K562 (cell line): ENCODE results near the gene MFSD6. TPM values are rescaled to one million over a fixed set of nuclear protein-coding genes. Genes with fewer than 3 reads are reported as not detected.
A peak's percentile ranks its signal among the peaks of the same experiment; 100 is the strongest.

Experiments used
- CEBPG ChIP-seq, 3 experiments: fragments of 200-800 bp in 1 of 3; sonication (Bioruptor generic) in 1 of 3; sonication (generic) in 1 of 3; formaldehyde crosslinking in 1 of 3; IDR thresholded peaks in 2 of 3; conservative IDR thresholded peaks in 1 of 3; 2 replicates each; pipeline versions ENCODE4 v1.6.1 to v1.8.0; 2016 to 2022; ENCODE audit warnings: missing compliant biosample characterization in 2 of 3, missing genetic modification characterization in 2 of 3, mild to moderate bottlenecking in 1 of 3, missing genetic modification reagents in 1 of 3
- FOXA1 ChIP-seq: fragments of 450-650 bp; IDR thresholded peaks from 2 replicates; pipeline ENCODE4 v1.6.1; 2016; ENCODE audit warnings: mild to moderate bottlenecking, borderline replicate concordance
- HIVEP1 ChIP-seq: fragments of 250-450 bp; sonication (Bioruptor Pico); IDR thresholded peaks from 2 replicates; pipeline ENCODE4 v1.4.0; 2020; ENCODE audit warnings: mild to moderate bottlenecking
- IFI16 ChIP-seq: fragments of 250-450 bp; sonication (Bioruptor Pico); IDR thresholded peaks from 2 replicates; pipeline ENCODE4 v2.1.2; 2022; ENCODE audit warnings: mild to moderate bottlenecking, inconsistent platforms
- KDM1A ChIP-seq, 2 experiments: fragments of 450-650 bp; IDR thresholded peaks; 2 replicates each; pipeline ENCODE4 v1.6.1; 2016; ENCODE audit warnings: mild to moderate bottlenecking in 2 of 2
- KDM5B ChIP-seq: fragments of 200-600 bp; sonication (generic); IDR thresholded peaks from 2 replicates; pipeline ENCODE4 v1.6.1; 2012; ENCODE audit warnings: low read depth, mild to moderate bottlenecking, moderate library complexity, low read length, control low read depth, inconsistent platforms; ENCODE audit not compliant: insufficient replicate concordance
- PTBP1 ChIP-seq: fragments of 200-400 bp; formaldehyde crosslinking; IDR thresholded peaks from 2 replicates; pipeline ENCODE4 v1.6.1; 2017; ENCODE audit warnings: low read depth, low read length
- RBM34 ChIP-seq: fragments of 200-400 bp; formaldehyde crosslinking; IDR thresholded peaks from 2 replicates; pipeline ENCODE4 v1.6.1; 2018; ENCODE audit warnings: low read length, borderline replicate concordance; ENCODE audit not compliant: insufficient read depth
- SAFB2 ChIP-seq: fragments of 200-400 bp; formaldehyde crosslinking; IDR thresholded peaks from 2 replicates; pipeline ENCODE4 v1.6.1; 2018; ENCODE audit warnings: borderline replicate concordance, low read length, low read depth, moderate library complexity; ENCODE audit not compliant: severe bottlenecking
- SMAD2 ChIP-seq: fragments of 150-350 bp; IDR thresholded peaks from 2 replicates; pipeline ENCODE4 v1.6.1; 2014; ENCODE audit warnings: low read depth, mild to moderate bottlenecking, low read length
- SMARCA5 ChIP-seq: fragments of 450-650 bp; IDR thresholded peaks from 2 replicates; pipeline ENCODE4 v1.6.1; 2016
- SRSF7 ChIP-seq: fragments of 200-400 bp; formaldehyde crosslinking; optimal IDR thresholded peaks from 2 replicates; pipeline ENCODE3; 2017; ENCODE audit warnings: mild to moderate bottlenecking, low read depth, low read length
- WHSC1 ChIP-seq: IDR thresholded peaks from one replicate; pipeline ENCODE4 v1.6.1; 2012; ENCODE audit warnings: low read length, control low read depth, inconsistent platforms
- polyA plus RNA-seq, 8 experiments: library from polyadenylated mRNA; depleted of rRNA in 4 of 8; stranded (reverse) in 5 of 8; unstranded in 3 of 8; fragments of >200 nt; fragmentation: Nextera tagmentation in 2 of 8; fragmentation: Illumina TruSeq in 1 of 8; extraction: Ambion mirVana in 2 of 8; extraction: Trizol in 1 of 8; gene quantifications; 2 replicates each; pipeline versions ENCODE4 v1.2.1 to v1.2.3, GENCODE V29; 2011 to 2014; ENCODE audit warnings: inconsistent platforms in 1 of 8, missing spikeins in 1 of 8
- total RNA-seq, 7 experiments: library from RNA; depleted of rRNA in 6 of 7; stranded (reverse); fragments of >200 nt in 6 of 7; fragmentation: Illumina TruSeq in 2 of 7; extraction: Trizol in 2 of 7; gene quantifications; 2 replicates each; pipeline versions ENCODE4 v1.2.1 to v1.2.3, GENCODE V29; 2011 to 2021; ENCODE audit warnings: low replicate concordance in 1 of 7
- TF ChIP-seq, protein P1 (sequence below): sonication (generic); formaldehyde crosslinking; IDR thresholded peaks from 2 replicates; pipeline ENCODE4 v1.4.0; 2020; ENCODE audit warnings: mild to moderate bottlenecking, missing genetic modification reagents
- TF ChIP-seq, protein P2 (sequence below): fragments of 450-650 bp; formaldehyde crosslinking; IDR thresholded peaks from 2 replicates; pipeline ENCODE4 v1.4.0; 2020; ENCODE audit warnings: mild to moderate bottlenecking, moderate library complexity
- TF ChIP-seq, protein P3 (sequence below): fragments of 250-450 bp; sonication (Bioruptor Pico); IDR thresholded peaks from 2 replicates; pipeline ENCODE4 v1.8.0; 2022; ENCODE audit warnings: inconsistent platforms, mild to moderate bottlenecking, moderate library complexity, borderline replicate concordance
- TF ChIP-seq, protein P4 (sequence below): fragments of 450-650 bp; IDR thresholded peaks from 2 replicates; pipeline ENCODE4 v1.6.1; 2016
- TF ChIP-seq, protein P5 (sequence below): fragments of 450-650 bp; formaldehyde crosslinking; IDR thresholded peaks from 2 replicates; pipeline ENCODE4 v1.4.0; 2022; ENCODE audit warnings: mild to moderate bottlenecking, moderate library complexity
- TF ChIP-seq, protein P6 (sequence below): fragments of 250-450 bp; sonication (Bioruptor Pico); IDR thresholded peaks from 2 replicates; pipeline ENCODE4 v1.8.0; 2022; ENCODE audit warnings: moderate library complexity, mild to moderate bottlenecking, inconsistent platforms

Gene MFSD6
- total and polyA plus RNA-seq, 9 of the 15 experiments (the other 6 are each of a cell fraction or from before 2014, with no cell fraction given), result 1.1 to 7.9 (median 4.4) TPM

DNA sequence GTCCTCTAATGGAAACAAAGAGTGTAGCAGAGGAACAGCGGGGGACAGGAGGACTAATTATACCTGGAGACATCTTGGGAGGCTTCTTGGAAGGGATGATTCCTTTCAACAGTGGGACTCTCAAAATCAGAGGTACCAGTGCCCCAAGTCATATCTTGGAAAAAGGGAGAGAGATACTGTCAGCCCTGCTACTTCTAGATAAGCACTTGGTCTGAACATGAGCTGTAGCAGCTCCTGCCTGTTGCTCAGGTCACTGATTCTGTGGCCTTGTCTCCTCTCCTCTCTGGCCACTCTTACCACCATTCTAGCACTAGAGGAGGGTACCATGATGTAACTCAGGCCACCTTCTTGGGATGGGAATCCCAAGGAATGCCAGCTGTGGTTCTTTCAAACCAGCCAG is 54.5 kb downstream of the MFSD6 start (continued):
- TF ChIP-seq, protein P1, sequence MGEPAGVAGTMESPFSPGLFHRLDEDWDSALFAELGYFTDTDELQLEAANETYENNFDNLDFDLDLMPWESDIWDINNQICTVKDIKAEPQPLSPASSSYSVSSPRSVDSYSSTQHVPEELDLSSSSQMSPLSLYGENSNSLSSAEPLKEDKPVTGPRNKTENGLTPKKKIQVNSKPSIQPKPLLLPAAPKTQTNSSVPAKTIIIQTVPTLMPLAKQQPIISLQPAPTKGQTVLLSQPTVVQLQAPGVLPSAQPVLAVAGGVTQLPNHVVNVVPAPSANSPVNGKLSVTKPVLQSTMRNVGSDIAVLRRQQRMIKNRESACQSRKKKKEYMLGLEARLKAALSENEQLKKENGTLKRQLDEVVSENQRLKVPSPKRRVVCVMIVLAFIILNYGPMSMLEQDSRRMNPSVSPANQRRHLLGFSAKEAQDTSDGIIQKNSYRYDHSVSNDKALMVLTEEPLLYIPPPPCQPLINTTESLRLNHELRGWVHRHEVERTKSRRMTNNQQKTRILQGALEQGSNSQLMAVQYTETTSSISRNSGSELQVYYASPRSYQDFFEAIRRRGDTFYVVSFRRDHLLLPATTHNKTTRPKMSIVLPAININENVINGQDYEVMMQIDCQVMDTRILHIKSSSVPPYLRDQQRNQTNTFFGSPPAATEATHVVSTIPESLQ (CRISPR knock-in tag), result no peak
- TF ChIP-seq, protein P2, sequence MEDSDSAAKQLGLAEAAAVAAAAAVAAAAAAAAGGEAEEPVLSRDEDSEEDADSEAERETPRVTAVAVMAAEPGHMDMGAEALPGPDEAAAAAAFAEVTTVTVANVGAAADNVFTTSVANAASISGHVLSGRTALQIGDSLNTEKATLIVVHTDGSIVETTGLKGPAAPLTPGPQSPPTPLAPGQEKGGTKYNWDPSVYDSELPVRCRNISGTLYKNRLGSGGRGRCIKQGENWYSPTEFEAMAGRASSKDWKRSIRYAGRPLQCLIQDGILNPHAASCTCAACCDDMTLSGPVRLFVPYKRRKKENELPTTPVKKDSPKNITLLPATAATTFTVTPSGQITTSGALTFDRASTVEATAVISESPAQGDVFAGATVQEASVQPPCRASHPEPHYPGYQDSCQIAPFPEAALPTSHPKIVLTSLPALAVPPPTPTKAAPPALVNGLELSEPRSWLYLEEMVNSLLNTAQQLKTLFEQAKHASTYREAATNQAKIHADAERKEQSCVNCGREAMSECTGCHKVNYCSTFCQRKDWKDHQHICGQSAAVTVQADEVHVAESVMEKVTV (CRISPR knock-in tag), result no peak
- TF ChIP-seq IFI16 (CRISPR knock-in tag) (no peak), KDM1A (IDR thresholded peaks at IDR 0.05) (0 out of 4 replicates have a peak, but pooled peaks of 1 of the 2 experiments have one; percentile 15), FOXA1 (no peak), SMAD2 (no peak), SAFB2 (no peak), KDM5B (no peak), SRSF7 (no peak), HIVEP1 (CRISPR knock-in tag) (no peak), SMARCA5 (no peak), WHSC1 (no peak), PTBP1 (no peak), RBM34 (no peak), CEBPG (CRISPR knock-in tag; IDR thresholded peaks at IDR 0.05) (no peak), CEBPG (tag; conservative IDR thresholded peaks at IDR 0.05 in 1 of 2, IDR thresholded peaks at IDR 0.05 in 1 of 2) (no peak)
- TF ChIP-seq, protein P3, sequence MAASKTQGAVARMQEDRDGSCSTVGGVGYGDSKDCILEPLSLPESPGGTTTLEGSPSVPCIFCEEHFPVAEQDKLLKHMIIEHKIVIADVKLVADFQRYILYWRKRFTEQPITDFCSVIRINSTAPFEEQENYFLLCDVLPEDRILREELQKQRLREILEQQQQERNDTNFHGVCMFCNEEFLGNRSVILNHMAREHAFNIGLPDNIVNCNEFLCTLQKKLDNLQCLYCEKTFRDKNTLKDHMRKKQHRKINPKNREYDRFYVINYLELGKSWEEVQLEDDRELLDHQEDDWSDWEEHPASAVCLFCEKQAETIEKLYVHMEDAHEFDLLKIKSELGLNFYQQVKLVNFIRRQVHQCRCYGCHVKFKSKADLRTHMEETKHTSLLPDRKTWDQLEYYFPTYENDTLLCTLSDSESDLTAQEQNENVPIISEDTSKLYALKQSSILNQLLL (CRISPR knock-in tag), result no peak
- TF ChIP-seq, protein P4, sequence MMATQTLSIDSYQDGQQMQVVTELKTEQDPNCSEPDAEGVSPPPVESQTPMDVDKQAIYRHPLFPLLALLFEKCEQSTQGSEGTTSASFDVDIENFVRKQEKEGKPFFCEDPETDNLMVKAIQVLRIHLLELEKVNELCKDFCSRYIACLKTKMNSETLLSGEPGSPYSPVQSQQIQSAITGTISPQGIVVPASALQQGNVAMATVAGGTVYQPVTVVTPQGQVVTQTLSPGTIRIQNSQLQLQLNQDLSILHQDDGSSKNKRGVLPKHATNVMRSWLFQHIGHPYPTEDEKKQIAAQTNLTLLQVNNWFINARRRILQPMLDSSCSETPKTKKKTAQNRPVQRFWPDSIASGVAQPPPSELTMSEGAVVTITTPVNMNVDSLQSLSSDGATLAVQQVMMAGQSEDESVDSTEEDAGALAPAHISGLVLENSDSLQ, result no peak
- TF ChIP-seq, protein P5, sequence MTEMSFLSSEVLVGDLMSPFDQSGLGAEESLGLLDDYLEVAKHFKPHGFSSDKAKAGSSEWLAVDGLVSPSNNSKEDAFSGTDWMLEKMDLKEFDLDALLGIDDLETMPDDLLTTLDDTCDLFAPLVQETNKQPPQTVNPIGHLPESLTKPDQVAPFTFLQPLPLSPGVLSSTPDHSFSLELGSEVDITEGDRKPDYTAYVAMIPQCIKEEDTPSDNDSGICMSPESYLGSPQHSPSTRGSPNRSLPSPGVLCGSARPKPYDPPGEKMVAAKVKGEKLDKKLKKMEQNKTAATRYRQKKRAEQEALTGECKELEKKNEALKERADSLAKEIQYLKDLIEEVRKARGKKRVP (CRISPR knock-in tag), result 0 out of 2 replicates have a peak, but pooled peaks have one; percentile 17
- TF ChIP-seq, protein P6, sequence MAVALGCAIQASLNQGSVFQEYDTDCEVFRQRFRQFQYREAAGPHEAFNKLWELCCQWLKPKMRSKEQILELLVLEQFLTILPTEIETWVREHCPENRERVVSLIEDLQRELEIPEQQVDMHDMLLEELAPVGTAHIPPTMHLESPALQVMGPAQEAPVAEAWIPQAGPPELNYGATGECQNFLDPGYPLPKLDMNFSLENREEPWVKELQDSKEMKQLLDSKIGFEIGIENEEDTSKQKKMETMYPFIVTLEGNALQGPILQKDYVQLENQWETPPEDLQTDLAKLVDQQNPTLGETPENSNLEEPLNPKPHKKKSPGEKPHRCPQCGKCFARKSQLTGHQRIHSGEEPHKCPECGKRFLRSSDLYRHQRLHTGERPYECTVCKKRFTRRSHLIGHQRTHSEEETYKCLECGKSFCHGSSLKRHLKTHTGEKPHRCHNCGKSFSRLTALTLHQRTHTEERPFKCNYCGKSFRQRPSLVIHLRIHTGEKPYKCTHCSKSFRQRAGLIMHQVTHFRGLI (CRISPR knock-in tag), result no peak
